ENCODE measurements around the gene RAD51B. TPM values are rescaled to one million over a fixed set of nuclear protein-coding genes. Genes with fewer than 3 reads are reported as not detected.

RAD51B gene
- total RNA-seq, 1 experiment from 2014 or later = 14.2 TPM

- H3K4me1 Mint-ChIP-seq = peaks cover 30% of the 10 kb centered on the region
- no peak overlapping the region for H3K4me3 Mint-ChIP-seq
- POLR2A ChIA-PET = no interaction called here
These were observed 746.5 kb downstream of the RAD51B start for GRCh38 chr14:68566075-68566474.

More at GRCh38 chr14:68566075-68566474, 746.5 kb downstream of the RAD51B start:
- no peaks in the 10 kb centered on the region for H3K27me3 Mint-ChIP-seq (ENCODE audit: low read depth)
- H3K36me3 Mint-ChIP-seq = no peaks in the 10 kb centered on the region
- ATAC-seq (no peak), DNase-seq (ENCODE audit: low spot score) (no peak)
- CTCF ChIA-PET = no interaction called here
- TF ChIP-seq CBFB (CRISPR knock-in tag; IDR thresholded peaks at IDR 0.05; ENCODE audit: low read depth) (no peak), TP53 (CRISPR knock-in tag; IDR thresholded peaks at IDR 0.05) (no peak), ZNF512 (CRISPR knock-in tag; IDR thresholded peaks at IDR 0.05; ENCODE audit: borderline replicate concordance) (no peak), CREB1 (CRISPR knock-in tag; IDR thresholded peaks at IDR 0.05) (no peak), MAX (CRISPR knock-in tag; IDR thresholded peaks at IDR 0.05) (no peak), KAT7 (CRISPR knock-in tag; IDR thresholded peaks at IDR 0.05; ENCODE audit: borderline replicate concordance) (no peak), ZNF532 (CRISPR knock-in tag; IDR thresholded peaks at IDR 0.05; ENCODE audit: borderline replicate concordance) (no peak), ERG (CRISPR knock-in tag; IDR thresholded peaks at IDR 0.05) (no peak), ELF4 (CRISPR knock-in tag; IDR thresholded peaks at IDR 0.05; ENCODE audit: low read depth) (no peak), RORB (CRISPR knock-in tag; IDR thresholded peaks at IDR 0.05) (no peak), ZNF219 (CRISPR knock-in tag; IDR thresholded peaks at IDR 0.05; ENCODE audit: borderline replicate concordance) (no peak), ZNF263 (CRISPR knock-in tag; IDR thresholded peaks at IDR 0.05; ENCODE audit: low read depth) (no peak)
- H3K27ac Mint-ChIP-seq = no peak overlapping the region
- H3K9me3 Mint-ChIP-seq = peaks cover 2% of the 10 kb centered on the region
